GM23338 (cell line): ENCODE data around the gene DYNLRB1. TPM values are rescaled to one million over a fixed set of nuclear protein-coding genes. Genes with fewer than 3 reads are reported as not detected.

ENCODE experiments used
- ATAC-seq: fragments of 200-7000 bp; cut with Tn5 transposase; 3 replicates; pipeline ENCODE4 v1.9.1; 2020
- DNase-seq: peaks from one replicate; pipeline ENCODE4 v3.0.0-alpha.2; 2015; ENCODE audit warnings: low spot score
- H2AFZ ChIP-seq: fragments of 200-600 bp; sonication (generic); 2 replicates; pipeline ENCODE4 v1.8.0; 2016; ENCODE audit warnings: antibody characterized with exemption, mild to moderate bottlenecking, moderate library complexity
- H3F3A ChIP-seq: fragments of 200-600 bp; sonication (generic); replicated peaks from 2 replicates; pipeline ENCODE4 v1.8.0; 2017; ENCODE audit warnings: antibody characterized with exemption, mixed run types, low read depth
- H3K27ac ChIP-seq: fragments of 200-600 bp; sonication (generic); 2 replicates; pipeline ENCODE4 v1.6.1; 2016; ENCODE audit warnings: low read depth
- H3K27me3 ChIP-seq: fragments of 200-600 bp; sonication (generic); 2 replicates; pipeline ENCODE4 v1.8.0; 2016; ENCODE audit warnings: mild to moderate bottlenecking, mixed run types, moderate library complexity; ENCODE audit not compliant: insufficient read depth
- H3K36me3 ChIP-seq: fragments of 200-600 bp; sonication (generic); 2 replicates; pipeline ENCODE4 v1.8.0; 2016; ENCODE audit warnings: mild to moderate bottlenecking; ENCODE audit not compliant: insufficient read depth
- H3K4me1 ChIP-seq: fragments of 200-600 bp; sonication (generic); 2 replicates; pipeline ENCODE4 v1.8.0; 2016; ENCODE audit warnings: mild to moderate bottlenecking, moderate library complexity; ENCODE audit not compliant: insufficient read depth
- H3K4me2 ChIP-seq: fragments of 200-600 bp; sonication (generic); 2 replicates; pipeline ENCODE4 v1.7.1; 2017; ENCODE audit warnings: mixed run types
- H3K4me3 ChIP-seq: fragments of 200-600 bp; sonication (generic); 2 replicates; pipeline ENCODE4 v1.6.1; 2016; ENCODE audit warnings: mixed run types
- H3K79me2 ChIP-seq: fragments of 200-600 bp; sonication (generic); replicated peaks from 2 replicates; pipeline ENCODE4 v1.8.0; 2017; ENCODE audit warnings: mild to moderate bottlenecking; ENCODE audit not compliant: insufficient read depth
- H3K9me2 ChIP-seq: fragments of 200-600 bp; sonication (generic); 2 replicates; pipeline ENCODE4 v1.8.0; 2017; ENCODE audit not compliant: insufficient read depth
- H4K20me1 ChIP-seq: fragments of 200-600 bp; sonication (generic); replicated peaks from 2 replicates; pipeline ENCODE4 v1.8.0; 2017; ENCODE audit warnings: mild to moderate bottlenecking; ENCODE audit not compliant: insufficient read depth
- H3K27ac Mint-ChIP-seq: 2 replicates; pipeline ENCODE4 v1.8.0; 2020; ENCODE audit warnings: inconsistent platforms, mild to moderate bottlenecking, moderate library complexity, mixed read lengths
- H3K27me3 Mint-ChIP-seq: 3 replicates; pipeline ENCODE4 v1.8.0; 2022; ENCODE audit warnings: low read depth, mild to moderate bottlenecking, moderate library complexity, mixed read lengths, inconsistent platforms; ENCODE audit not compliant: insufficient read depth, poor library complexity
- H3K36me3 Mint-ChIP-seq: 3 replicates; pipeline ENCODE4 v1.8.0; 2021; ENCODE audit warnings: low read depth, mild to moderate bottlenecking, inconsistent platforms, moderate library complexity, mixed read lengths
- H3K4me1 Mint-ChIP-seq: 3 replicates; pipeline ENCODE4 v1.8.0; 2020; ENCODE audit warnings: mild to moderate bottlenecking, inconsistent platforms, mixed read lengths
- H3K4me3 Mint-ChIP-seq: 3 replicates; pipeline ENCODE4 v1.8.0; 2021; ENCODE audit warnings: moderate library complexity, mild to moderate bottlenecking, inconsistent platforms, mixed read lengths
- H3K9me3 Mint-ChIP-seq: 3 replicates; pipeline ENCODE4 v1.8.0; 2020; ENCODE audit warnings: moderate library complexity, mild to moderate bottlenecking, inconsistent platforms, mixed read lengths
- ETS1 ChIP-seq: IDR thresholded peaks from 2 replicates; pipeline ENCODE4 v1.6.1; 2016; ENCODE audit warnings: antibody characterized with exemption
- EZH2phosphoT487 ChIP-seq: fragments of 200-600 bp; sonication (generic); IDR thresholded peaks from one replicate; pipeline ENCODE4 v1.8.1; 2018; ENCODE audit warnings: antibody characterized with exemption; ENCODE audit not compliant: unreplicated experiment
- JUNB ChIP-seq: IDR thresholded peaks from one replicate; pipeline ENCODE4 v1.6.1; 2016; ENCODE audit warnings: antibody characterized with exemption; ENCODE audit not compliant: unreplicated experiment
- NANOG ChIP-seq: IDR thresholded peaks from 2 replicates; pipeline ENCODE4 v1.6.1; 2016; ENCODE audit warnings: antibody characterized with exemption, borderline replicate concordance
- POLR2AphosphoS5 ChIP-seq: IDR thresholded peaks from 2 replicates; pipeline ENCODE4 v1.6.1; 2016; ENCODE audit warnings: antibody characterized with exemption, low read depth
- REST ChIP-seq: IDR thresholded peaks from one replicate; pipeline ENCODE4 v1.6.1; 2018; ENCODE audit warnings: antibody characterized with exemption; ENCODE audit not compliant: unreplicated experiment
- polyA plus RNA-seq: library from polyadenylated mRNA; unstranded; fragments of >200 nt; fragmentation: Nextera tagmentation; extraction: Ambion mirVana; gene quantifications from 2 replicates; pipeline ENCODE4 v1.2.1, GENCODE V29; 2016
- total RNA-seq: library from RNA; depleted of rRNA; stranded (reverse); fragments of >200 nt; shearing (Covaris generic); gene quantifications from 2 replicates; pipeline ENCODE4 v1.2.3, GENCODE V29; 2014
- TF ChIP-seq, protein P1 (sequence below): fragments of 250-450 bp; sonication (Bioruptor Pico); IDR thresholded peaks from 2 replicates; pipeline ENCODE4 v1.5.0; 2020; ENCODE audit warnings: mild to moderate bottlenecking, moderate library complexity
- TF ChIP-seq, protein P2 (sequence below), 2 experiments: fragments of 200-600 bp in 1 of 2; sonication (generic) in 1 of 2; conservative IDR thresholded peaks; 2 replicates each; pipeline versions ENCODE4 v1.5.1 to v1.6.1; 2016 to 2017; ENCODE audit warnings: antibody characterized with exemption in 2 of 2, low read depth in 2 of 2, mild to moderate bottlenecking in 2 of 2, moderate library complexity in 1 of 2

DYNLRB1 gene
- total and polyA plus RNA-seq, 2 experiments from 2014 or later = 107 to 376 TPM

GRCh38 chr20:34524426-34524825, 8.2 kb downstream of the DYNLRB1 start (continued):
- TF ChIP-seq ETS1 (no peak), POLR2AphosphoS5 (no peak), REST (no peak), EZH2phosphoT487 (no peak), JUNB (no peak)

- Histone ChIP-seq H3F3A (no peaks in the 10 kb centered on the region; the same call in 1 of the 2 replicates), H3K27me3 (no peaks in the 10 kb centered on the region), H3K4me3 (no peak overlapping the region), H3K27ac (0 out of 2 replicates have a peak overlapping the region, but pooled peaks have one; percentile 14), H3K9me2 (no peaks in the 10 kb centered on the region), H4K20me1 (peaks cover 48% of the 10 kb centered on the region), H2AFZ (no peak overlapping the region), H3K79me2 (peaks cover 51% of the 10 kb centered on the region), H3K4me1 (no peaks in the 10 kb centered on the region; the same call in 1 of the 2 replicates), H3K4me2 (no peak overlapping the region), H3K36me3 (peaks cover 5% of the 10 kb centered on the region; the same call in 1 of the 2 replicates)
- Mint-ChIP-seq H3K4me3 (no peak overlapping the region), H3K36me3 (peaks cover 40% of the 10 kb centered on the region), H3K27ac (no peak overlapping the region), H3K4me1 (peaks cover 8% of the 10 kb centered on the region), H3K9me3 (no peaks in the 10 kb centered on the region), H3K27me3 (peaks cover 4% of the 10 kb centered on the region)
- ATAC-seq = no peak
- DNase-seq = no peak
- TF ChIP-seq, protein P1, sequence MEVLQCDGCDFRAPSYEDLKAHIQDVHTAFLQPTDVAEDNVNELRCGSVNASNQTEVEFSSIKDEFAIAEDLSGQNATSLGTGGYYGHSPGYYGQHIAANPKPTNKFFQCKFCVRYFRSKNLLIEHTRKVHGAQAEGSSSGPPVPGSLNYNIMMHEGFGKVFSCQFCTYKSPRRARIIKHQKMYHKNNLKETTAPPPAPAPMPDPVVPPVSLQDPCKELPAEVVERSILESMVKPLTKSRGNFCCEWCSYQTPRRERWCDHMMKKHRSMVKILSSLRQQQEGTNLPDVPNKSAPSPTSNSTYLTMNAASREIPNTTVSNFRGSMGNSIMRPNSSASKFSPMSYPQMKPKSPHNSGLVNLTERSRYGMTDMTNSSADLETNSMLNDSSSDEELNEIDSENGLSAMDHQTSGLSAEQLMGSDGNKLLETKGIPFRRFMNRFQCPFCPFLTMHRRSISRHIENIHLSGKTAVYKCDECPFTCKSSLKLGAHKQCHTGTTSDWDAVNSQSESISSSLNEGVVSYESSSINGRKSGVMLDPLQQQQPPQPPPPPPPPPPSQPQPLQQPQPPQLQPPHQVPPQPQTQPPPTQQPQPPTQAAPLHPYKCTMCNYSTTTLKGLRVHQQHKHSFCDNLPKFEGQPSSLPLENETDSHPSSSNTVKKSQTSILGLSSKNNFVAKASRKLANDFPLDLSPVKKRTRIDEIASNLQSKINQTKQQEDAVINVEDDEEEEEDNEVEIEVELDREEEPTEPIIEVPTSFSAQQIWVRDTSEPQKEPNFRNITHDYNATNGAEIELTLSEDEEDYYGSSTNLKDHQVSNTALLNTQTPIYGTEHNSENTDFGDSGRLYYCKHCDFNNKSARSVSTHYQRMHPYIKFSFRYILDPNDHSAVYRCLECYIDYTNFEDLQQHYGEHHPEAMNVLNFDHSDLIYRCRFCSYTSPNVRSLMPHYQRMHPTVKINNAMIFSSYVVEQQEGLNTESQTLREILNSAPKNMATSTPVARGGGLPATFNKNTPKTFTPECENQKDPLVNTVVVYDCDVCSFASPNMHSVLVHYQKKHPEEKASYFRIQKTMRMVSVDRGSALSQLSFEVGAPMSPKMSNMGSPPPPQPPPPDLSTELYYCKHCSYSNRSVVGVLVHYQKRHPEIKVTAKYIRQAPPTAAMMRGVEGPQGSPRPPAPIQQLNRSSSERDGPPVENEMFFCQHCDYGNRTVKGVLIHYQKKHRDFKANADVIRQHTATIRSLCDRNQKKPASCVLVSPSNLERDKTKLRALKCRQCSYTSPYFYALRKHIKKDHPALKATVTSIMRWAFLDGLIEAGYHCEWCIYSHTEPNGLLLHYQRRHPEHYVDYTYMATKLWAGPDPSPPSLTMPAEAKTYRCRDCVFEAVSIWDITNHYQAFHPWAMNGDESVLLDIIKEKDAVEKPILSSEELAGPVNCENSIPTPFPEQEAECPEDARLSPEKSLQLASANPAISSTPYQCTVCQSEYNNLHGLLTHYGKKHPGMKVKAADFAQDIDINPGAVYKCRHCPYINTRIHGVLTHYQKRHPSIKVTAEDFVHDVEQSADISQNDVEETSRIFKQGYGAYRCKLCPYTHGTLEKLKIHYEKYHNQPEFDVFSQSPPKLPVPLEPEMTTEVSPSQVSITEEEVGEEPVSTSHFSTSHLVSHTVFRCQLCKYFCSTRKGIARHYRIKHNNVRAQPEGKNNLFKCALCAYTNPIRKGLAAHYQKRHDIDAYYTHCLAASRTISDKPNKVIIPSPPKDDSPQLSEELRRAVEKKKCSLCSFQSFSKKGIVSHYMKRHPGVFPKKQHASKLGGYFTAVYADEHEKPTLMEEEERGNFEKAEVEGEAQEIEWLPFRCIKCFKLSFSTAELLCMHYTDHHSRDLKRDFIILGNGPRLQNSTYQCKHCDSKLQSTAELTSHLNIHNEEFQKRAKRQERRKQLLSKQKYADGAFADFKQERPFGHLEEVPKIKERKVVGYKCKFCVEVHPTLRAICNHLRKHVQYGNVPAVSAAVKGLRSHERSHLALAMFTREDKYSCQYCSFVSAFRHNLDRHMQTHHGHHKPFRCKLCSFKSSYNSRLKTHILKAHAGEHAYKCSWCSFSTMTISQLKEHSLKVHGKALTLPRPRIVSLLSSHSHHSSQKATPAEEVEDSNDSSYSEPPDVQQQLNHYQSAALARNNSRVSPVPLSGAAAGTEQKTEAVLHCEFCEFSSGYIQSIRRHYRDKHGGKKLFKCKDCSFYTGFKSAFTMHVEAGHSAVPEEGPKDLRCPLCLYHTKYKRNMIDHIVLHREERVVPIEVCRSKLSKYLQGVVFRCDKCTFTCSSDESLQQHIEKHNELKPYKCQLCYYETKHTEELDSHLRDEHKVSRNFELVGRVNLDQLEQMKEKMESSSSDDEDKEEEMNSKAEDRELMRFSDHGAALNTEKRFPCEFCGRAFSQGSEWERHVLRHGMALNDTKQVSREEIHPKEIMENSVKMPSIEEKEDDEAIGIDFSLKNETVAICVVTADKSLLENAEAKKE = no peak
- TF ChIP-seq, protein P2, sequence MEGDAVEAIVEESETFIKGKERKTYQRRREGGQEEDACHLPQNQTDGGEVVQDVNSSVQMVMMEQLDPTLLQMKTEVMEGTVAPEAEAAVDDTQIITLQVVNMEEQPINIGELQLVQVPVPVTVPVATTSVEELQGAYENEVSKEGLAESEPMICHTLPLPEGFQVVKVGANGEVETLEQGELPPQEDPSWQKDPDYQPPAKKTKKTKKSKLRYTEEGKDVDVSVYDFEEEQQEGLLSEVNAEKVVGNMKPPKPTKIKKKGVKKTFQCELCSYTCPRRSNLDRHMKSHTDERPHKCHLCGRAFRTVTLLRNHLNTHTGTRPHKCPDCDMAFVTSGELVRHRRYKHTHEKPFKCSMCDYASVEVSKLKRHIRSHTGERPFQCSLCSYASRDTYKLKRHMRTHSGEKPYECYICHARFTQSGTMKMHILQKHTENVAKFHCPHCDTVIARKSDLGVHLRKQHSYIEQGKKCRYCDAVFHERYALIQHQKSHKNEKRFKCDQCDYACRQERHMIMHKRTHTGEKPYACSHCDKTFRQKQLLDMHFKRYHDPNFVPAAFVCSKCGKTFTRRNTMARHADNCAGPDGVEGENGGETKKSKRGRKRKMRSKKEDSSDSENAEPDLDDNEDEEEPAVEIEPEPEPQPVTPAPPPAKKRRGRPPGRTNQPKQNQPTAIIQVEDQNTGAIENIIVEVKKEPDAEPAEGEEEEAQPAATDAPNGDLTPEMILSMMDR (conservative IDR thresholded peaks at IDR 0.05; ENCODE audit: low read depth in 2 of 2) = no peak
- TF ChIP-seq EZH2phosphoT487 = no peak
- no peak for TF ChIP-seq ETS1
- no peak for TF ChIP-seq NANOG
Measured at GRCh38 chr20:34525342-34525708, 9.1 kb downstream of the DYNLRB1 start.
